Dendritic cell treated with granulocyte-macrophage colony-stimulating factor and Interleukin-4, amounts not matched to agents 40 ng/mL and 50 ng/mL, for 4 days (primary cell): ENCODE data around the gene ATP6V1G2.
A peak's percentile ranks its signal among the peaks of the same experiment; 100 is the strongest.
"Not testable (repeated sequence)": the region's sequence is repeated elsewhere in the genome, so short reads cannot be mapped to it uniquely, and the experiment has no call there.

Experiments used
- H3K27ac Mint-ChIP-seq: one replicate; pipeline ENCODE4 v1.8.0; 2022; ENCODE audit warnings: mild to moderate bottlenecking, mixed read lengths
- H3K27me3 Mint-ChIP-seq: one replicate; pipeline ENCODE4 v1.8.0; 2022; ENCODE audit warnings: mild to moderate bottlenecking, mixed read lengths
- H3K36me3 Mint-ChIP-seq: one replicate; pipeline ENCODE4 v1.8.0; 2022; ENCODE audit warnings: low read depth, mixed read lengths
- H3K4me1 Mint-ChIP-seq: one replicate; pipeline ENCODE4 v1.8.0; 2022; ENCODE audit warnings: low read depth, mixed read lengths
- H3K4me3 Mint-ChIP-seq: one replicate; pipeline ENCODE4 v1.8.0; 2022; ENCODE audit warnings: mild to moderate bottlenecking, moderate library complexity, mixed read lengths
- H3K9me3 Mint-ChIP-seq: one replicate; pipeline ENCODE4 v1.8.0; 2022; ENCODE audit warnings: mixed read lengths
- intact Hi-C: fragments of 100-400 bp; cut with micrococcal nuclease; formaldehyde crosslinking; loops from one replicate; pipeline ENCODE4 v1.15.0; 2022

Gene ATP6V1G2

DNA sequence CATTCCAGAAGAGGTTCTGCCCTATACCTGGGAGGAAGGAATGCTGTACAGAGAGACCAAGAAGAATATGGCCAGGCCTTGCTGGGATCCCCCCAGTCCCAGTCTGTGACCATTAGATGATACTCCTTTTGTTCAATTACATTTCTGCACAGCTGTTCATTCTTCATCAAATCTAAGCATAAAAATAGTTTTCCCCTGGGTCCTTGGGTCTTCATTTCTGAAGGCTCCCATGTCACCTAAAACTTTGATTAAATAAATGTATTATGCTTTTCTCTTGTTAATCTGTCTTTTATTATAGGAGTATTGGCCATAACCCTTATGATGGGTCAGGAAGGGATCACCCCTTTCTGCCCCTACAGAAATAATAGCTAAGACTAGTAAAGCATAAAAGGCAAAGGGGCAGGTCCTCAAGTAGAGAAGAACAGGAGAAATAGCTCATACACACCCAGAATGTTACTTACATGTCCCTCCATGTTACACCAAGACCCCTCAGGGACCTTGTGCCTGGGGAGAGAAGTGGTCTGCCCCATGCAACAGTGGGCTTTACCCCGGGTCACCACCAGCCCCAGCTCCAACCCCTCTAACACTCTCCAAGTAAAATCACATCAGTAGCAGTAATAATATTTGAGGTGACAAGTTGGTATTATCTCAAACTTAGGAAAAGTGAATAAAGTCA lies 23.6 kb upstream of the ATP6V1G2 start:
- H3K36me3 Mint-ChIP-seq, result no peaks in the 10 kb centered on the region
- H3K9me3 Mint-ChIP-seq, result no peaks in the 10 kb centered on the region
- peaks cover 3% of the 10 kb centered on the region for H3K27me3 Mint-ChIP-seq
- H3K4me3 Mint-ChIP-seq, result no peak overlapping the region
- H3K27ac Mint-ChIP-seq, result no peak overlapping the region
- intact Hi-C loops, result no loop called here
- H3K4me1 Mint-ChIP-seq, result peaks cover 55% of the 10 kb centered on the region

DNA sequence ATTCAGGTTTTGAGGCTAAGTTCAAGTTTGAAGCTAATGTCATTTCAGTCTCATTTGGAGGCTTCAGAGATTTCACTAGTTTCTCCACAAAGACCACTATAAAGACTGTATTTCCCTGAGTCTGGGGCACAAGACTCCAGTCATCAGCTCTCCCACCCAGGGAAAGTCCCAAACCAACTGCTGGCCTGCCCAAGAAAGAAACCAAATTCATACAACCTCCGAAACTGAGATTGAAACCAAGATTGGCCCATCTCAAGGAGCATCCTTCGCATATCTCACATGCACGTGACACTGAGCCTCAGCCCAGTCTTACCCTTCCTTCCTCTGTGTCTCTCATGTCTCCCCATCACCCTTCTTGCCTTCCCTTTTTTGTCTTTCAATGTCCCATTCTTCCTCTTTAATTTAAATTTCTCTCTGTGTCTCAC lies 22.1 kb upstream of the ATP6V1G2 start:
- H3K4me3 Mint-ChIP-seq, result no peak overlapping the region
- H3K9me3 Mint-ChIP-seq, result no peaks in the 10 kb centered on the region
- intact Hi-C loops, result no loop called here
- H3K27me3 Mint-ChIP-seq, result peaks cover 3% of the 10 kb centered on the region
- H3K36me3 Mint-ChIP-seq, result no peaks in the 10 kb centered on the region
- H3K27ac Mint-ChIP-seq, result peak overlapping the region; percentile 71
- H3K4me1 Mint-ChIP-seq, result peaks cover 46% of the 10 kb centered on the region

DNA sequence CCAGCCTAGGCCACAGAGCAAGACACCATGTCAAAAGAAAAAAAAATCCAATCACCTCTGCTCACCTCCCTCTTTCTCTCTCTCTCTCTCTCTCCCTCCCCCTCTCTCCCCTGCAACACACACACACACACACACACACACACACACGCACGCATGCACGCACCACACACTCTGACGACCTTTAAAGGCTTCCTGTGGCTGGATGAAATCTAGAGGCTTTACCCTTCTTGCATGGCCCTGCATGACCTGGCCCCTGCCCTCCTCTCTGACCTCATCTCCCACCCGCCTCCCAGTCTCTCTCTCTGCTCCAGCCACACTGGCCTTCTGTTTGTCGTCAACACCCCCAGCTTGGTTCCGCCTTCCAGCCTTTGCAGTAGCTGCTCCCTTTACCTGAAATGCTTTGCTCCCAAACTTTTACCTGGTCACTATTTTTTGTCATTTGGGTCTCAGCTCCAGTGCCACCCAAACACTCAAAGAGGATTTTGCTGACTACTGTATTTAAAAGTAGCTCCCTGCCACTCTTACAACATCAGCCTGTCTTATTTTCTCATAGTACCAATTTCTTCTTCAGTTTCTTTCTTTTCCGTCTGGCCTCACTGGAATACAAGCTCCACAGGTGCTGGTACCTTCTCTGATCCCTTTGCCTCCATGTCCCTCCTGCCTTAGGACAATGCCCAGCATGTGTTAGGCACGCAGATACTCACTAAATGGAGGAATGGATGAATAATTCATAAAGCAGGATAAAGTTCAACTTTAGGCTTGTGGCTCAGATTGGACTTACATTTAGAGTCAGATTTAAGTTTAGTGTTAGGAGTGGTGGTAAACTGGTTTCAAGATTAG lies 21.3 kb upstream of the ATP6V1G2 start:
- intact Hi-C loops, result no loop called here
- no peak overlapping the region for H3K4me3 Mint-ChIP-seq
- H3K27ac Mint-ChIP-seq, result peak overlapping the region; percentile 71
- H3K9me3 Mint-ChIP-seq, result no peaks in the 10 kb centered on the region
- no peaks in the 10 kb centered on the region for H3K36me3 Mint-ChIP-seq
- peaks cover 47% of the 10 kb centered on the region for H3K4me1 Mint-ChIP-seq
- H3K27me3 Mint-ChIP-seq, result no peaks in the 10 kb centered on the region

DNA sequence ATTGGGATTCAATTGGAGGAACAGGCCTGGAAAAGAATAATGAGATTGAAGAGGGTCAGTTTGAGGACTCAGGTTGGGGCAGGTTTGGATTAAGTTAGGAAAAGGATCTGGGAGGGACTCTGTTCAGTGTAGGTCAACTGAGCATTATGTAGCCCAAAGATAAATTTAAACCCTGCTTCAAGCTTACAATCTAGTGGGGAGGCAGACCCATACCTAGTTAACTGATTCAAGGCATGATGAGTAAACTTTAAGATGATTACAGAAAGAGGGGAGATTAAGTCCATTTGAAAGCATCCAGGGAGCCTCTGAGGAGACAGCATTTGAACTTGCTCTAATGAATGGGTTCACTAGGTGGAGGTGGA lies 14.3 kb upstream of the ATP6V1G2 start:
- H3K27me3 Mint-ChIP-seq, result no peaks in the 10 kb centered on the region
- H3K36me3 Mint-ChIP-seq, result peaks cover 23% of the 10 kb centered on the region
- H3K4me1 Mint-ChIP-seq, result peaks cover 76% of the 10 kb centered on the region
- H3K9me3 Mint-ChIP-seq, result no peaks in the 10 kb centered on the region
- H3K27ac Mint-ChIP-seq, result peak overlapping the region; percentile 89
- intact Hi-C loops, result no loop called here
- peak overlapping the region; percentile 13 for H3K4me3 Mint-ChIP-seq

DNA sequence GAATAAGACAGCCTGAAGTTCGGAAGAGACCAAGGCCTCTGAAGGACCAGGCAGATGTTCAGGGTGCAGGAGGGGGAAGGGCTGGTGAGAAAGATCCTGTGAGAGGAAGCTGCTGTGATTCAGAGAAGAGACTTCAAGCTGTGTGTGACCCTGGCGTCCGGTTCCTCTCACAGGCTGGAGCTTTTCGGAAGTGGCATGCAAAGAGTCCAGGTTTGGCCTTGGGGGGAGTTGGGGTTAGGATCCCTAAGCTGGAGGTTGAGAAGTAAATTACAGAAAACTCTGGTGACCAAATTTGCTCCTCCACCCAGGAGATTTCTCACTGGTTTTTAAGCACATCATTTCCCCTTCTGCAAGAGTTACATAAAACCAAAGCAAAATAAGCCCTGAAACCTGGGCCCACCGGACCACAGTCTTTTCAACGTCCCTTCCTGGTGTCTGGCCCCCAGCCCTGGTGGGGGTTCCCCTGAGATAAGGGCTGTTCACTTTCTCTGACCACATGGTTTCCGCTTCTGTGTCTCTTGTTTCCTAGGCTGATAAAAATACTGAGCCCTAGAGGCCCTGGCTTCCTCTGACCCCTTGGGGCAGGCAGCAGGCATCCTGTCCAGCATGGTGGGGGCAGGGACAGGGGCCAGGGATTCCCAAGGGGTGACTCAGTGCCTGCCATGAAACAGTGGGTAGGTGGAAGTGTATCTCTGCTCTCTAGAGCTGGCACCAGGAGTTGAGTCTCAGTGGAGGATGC lies 13.7 kb upstream of the ATP6V1G2 start:
- peak overlapping the region; percentile 61 for H3K4me3 Mint-ChIP-seq
- H3K9me3 Mint-ChIP-seq, result no peaks in the 10 kb centered on the region
- H3K27ac Mint-ChIP-seq, result peak overlapping the region; percentile 89
- H3K4me1 Mint-ChIP-seq, result peaks cover 76% of the 10 kb centered on the region
- no peaks in the 10 kb centered on the region for H3K27me3 Mint-ChIP-seq
- H3K36me3 Mint-ChIP-seq, result peaks cover 23% of the 10 kb centered on the region
- intact Hi-C loops, result no loop called here

DNA sequence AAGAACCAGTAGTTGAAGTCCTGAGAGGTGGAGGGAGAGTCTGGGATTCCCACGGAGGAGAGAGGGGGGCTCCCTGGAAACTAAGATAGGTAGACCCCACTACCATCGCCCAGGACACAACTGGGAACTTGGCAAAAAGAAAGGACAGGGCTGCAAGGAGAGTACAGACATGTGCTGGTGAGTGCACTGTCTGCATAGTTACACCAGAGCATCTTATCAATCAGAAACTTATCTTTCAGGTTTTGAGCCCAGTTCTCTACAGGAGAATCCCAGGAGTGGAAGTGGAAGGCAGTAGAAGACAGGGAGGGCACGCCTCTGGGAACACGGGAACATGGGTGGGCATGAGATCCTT lies 13.2 kb upstream of the ATP6V1G2 start:
- Mint-ChIP-seq H3K4me1 (peaks cover 76% of the 10 kb centered on the region), H3K4me3 (peak overlapping the region; percentile 61), H3K9me3 (no peaks in the 10 kb centered on the region), H3K36me3 (peaks cover 25% of the 10 kb centered on the region), H3K27ac (peak overlapping the region; percentile 89), H3K27me3 (no peaks in the 10 kb centered on the region)
- intact Hi-C loops, result no loop called here

DNA sequence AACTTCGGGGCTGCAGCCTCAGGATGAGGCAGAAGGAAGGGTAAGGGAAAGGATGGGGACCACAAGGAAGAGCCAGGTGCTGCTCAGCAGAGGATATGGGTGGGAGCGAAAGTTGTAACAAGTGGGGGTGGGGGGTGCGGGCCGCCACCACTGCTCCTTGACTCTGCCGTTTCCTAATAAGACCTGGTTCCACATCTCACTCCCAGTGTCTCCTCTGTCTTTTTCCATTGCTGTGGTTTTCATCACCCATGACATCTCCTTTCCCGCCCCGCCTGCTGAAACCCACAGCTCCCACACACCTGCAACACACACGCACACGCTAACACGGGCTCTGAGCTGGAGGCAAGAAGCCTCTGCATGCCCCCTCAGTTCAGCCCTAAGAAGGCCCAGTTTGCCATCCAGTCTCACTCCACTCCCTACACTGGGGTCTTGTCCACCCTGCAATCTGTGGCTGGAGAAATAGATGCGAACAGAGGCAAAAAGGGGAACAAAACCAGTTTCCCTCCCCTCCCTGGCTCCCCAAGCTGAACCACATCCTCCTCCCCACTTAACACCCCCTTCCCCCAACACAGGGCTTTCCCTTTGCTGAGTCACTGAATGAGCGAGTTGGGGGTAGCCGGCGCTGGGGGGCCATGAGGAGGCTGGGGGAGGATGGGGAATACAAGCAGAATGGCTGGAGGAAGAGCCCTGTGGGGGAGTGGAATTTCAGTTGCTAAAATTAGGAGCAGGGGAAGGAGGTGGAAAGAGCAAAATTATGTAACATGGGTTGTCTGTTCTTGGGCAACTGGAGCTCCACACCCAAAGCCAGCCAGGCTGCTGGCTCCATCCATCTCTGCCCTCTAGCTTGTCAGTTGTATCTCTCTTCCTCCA lies 12.5 kb upstream of the ATP6V1G2 start:
- Mint-ChIP-seq H3K27ac (peak overlapping the region; percentile 89), H3K36me3 (peaks cover 32% of the 10 kb centered on the region), H3K9me3 (no peaks in the 10 kb centered on the region), H3K27me3 (no peaks in the 10 kb centered on the region), H3K4me1 (peaks cover 73% of the 10 kb centered on the region), H3K4me3 (peak overlapping the region; percentile 61)
- intact Hi-C loops, result no loop called here

DNA sequence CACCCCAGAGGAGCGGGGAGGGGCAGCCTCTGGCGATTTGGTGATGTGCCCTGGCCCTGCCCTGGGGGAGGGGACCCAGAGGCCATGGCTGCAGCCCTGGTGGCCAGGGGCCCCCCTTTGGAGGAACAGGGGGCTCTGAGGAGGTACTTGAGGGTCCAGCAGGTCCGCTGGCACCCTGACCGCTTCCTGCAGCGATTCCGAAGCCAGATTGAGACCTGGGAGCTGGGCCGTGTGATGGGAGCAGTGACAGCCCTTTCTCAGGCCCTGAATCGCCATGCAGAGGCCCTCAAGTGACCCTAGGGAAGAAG lies 11.9 kb upstream of the ATP6V1G2 start:
- intact Hi-C loops, result no loop called here
- peaks cover 35% of the 10 kb centered on the region for H3K36me3 Mint-ChIP-seq

DNA sequence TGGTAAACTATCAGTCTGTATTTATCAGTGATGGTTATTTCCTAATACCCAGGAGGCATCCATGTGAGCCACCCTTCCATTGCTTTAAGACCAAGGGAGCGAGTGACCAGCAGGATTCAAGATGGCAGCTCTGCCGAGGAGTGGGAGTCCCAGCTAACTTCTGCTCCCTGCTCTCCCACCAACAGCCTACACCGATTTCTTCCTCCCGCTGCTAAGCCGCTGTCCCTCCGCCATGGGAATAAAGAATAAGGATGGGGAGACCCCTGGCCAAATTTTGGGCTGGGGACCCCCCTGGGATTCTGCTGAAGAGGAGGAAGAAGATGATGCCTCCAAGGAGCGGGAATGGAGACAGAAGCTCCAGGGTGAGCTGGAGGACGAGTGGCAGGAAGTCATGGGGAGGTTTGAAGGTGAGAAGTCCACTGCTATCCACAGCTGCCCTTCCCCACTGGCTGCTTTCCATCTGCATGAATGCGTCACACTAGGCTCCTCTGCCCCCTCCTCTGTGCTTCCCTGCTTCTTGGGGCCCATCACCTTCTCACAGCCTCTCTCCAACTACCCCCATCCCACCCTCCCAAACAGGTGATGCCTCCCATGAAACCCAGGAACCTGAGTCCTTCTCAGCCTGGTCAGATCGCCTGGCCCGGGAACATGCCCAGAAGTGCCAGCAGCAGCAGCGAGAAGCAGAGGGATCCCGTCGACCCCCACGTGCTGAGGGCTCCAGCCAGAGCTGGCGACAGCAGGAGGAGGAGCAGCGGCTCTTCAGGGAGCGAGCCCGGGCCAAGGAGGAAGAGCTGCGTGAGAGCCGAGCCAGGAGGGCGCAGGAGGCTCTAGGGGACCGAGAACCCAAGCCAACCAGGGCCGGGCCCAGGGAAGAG lies 11.3 kb upstream of the ATP6V1G2 start:
- H3K27ac Mint-ChIP-seq, result peak overlapping the region; percentile 89
- peak overlapping the region; percentile 61 for H3K4me3 Mint-ChIP-seq
- no peaks in the 10 kb centered on the region for H3K9me3 Mint-ChIP-seq
- peaks cover 39% of the 10 kb centered on the region for H3K36me3 Mint-ChIP-seq
- intact Hi-C loops, result no loop called here
- peaks cover 62% of the 10 kb centered on the region for H3K4me1 Mint-ChIP-seq
- no peaks in the 10 kb centered on the region for H3K27me3 Mint-ChIP-seq

More for the DNA sequence above, 11.9 kb upstream of the ATP6V1G2 start:
- H3K27me3 Mint-ChIP-seq, result no peaks in the 10 kb centered on the region
- peak overlapping the region; percentile 89 for H3K27ac Mint-ChIP-seq
- peaks cover 68% of the 10 kb centered on the region for H3K4me1 Mint-ChIP-seq
- H3K4me3 Mint-ChIP-seq, result peak overlapping the region; percentile 61
- H3K9me3 Mint-ChIP-seq, result no peaks in the 10 kb centered on the region

DNA sequence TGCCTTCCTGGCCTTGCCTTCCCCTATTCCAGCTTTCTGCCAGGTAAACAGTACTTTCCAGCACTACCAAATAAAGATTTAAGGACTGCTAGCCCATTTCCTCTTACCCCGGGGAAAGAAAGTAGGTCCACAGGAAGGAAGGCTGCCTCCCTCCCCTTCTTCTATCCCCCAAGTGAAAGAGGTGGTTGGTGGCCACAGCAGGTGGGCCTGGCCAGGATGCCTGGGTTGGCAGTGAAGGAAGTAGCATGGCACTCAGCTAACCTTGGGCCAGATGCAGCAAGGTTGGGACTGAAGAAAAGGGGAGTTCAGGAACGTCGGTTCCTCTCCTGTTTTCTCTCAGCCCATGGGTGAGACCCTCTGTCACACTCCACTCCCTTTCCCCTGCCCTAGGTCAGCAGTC lies 9.9 kb upstream of the ATP6V1G2 start:
- intact Hi-C loops, result no loop called here
- peaks cover 51% of the 10 kb centered on the region for H3K4me1 Mint-ChIP-seq
- H3K9me3 Mint-ChIP-seq, result no peaks in the 10 kb centered on the region
- H3K27ac Mint-ChIP-seq, result no peak overlapping the region
- H3K36me3 Mint-ChIP-seq, result peaks cover 47% of the 10 kb centered on the region
- no peaks in the 10 kb centered on the region for H3K27me3 Mint-ChIP-seq
- no peak overlapping the region for H3K4me3 Mint-ChIP-seq

DNA sequence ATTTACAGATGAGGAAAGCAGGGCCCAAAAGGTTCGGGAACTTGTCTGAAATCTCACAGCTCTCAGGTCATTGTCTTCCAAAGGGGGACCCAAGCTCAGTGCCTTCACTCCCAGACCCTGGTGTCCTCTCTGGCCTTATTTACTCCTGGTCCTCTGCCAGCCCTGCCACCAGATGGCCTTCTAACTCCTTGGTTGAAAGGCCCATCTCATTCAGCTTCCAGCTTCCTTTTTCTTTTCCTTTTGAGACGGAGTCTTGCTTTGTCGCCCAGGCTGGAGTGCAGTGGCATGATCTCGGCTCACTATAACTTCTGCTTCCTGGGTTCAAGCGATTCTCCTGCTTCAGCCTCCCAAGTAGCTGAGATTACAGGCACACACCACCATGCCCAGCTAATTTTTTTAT lies 5.0 kb upstream of the ATP6V1G2 start:
- Mint-ChIP-seq H3K36me3 (peaks cover 47% of the 10 kb centered on the region), H3K4me1 (peaks cover 30% of the 10 kb centered on the region), H3K27ac (peak overlapping the region; percentile 41)
- not testable (repeated sequence) for H3K9me3 Mint-ChIP-seq, H3K4me3 Mint-ChIP-seq, H3K27me3 Mint-ChIP-seq
- intact Hi-C loops, result loop anchor here (1.0 kb wide), 1 partner anchor 47 kb away; no protein-coding TSS in a partner anchor

DNA sequence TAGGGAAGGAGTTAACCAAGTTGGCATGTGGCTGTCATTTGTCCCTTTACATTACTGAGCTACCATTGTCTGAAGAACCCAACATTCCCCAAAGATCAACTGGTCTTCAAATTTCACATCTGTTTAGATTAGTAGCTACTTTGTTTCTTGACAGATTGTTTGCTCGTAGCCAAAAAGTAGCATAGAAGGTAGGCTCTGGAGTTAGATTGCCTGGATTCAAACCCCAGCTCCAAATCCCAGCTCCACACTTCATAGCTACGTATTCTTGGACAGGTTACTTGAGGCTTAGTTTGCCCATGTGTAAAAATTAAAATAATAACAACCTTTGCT lies 2.1 kb upstream of the ATP6V1G2 start:
- peaks cover 37% of the 10 kb centered on the region for H3K36me3 Mint-ChIP-seq
- H3K27ac Mint-ChIP-seq, result peak overlapping the region; percentile 80
- intact Hi-C loops, result loop anchor here (5.0 kb wide), 1 partner anchor 284 kb away; no protein-coding TSS in a partner anchor
- H3K27me3 Mint-ChIP-seq, result no peaks in the 10 kb centered on the region
- H3K4me3 Mint-ChIP-seq, result peak overlapping the region; percentile 77
- H3K4me1 Mint-ChIP-seq, result peaks cover 34% of the 10 kb centered on the region
- H3K9me3 Mint-ChIP-seq, result no peaks in the 10 kb centered on the region
